CD4-positive, alpha-beta T cell treated with Interleukin-4 for 4 hours (primary cell): Measurements from ENCODE around the gene KANSL1.
"Not testable (repeated sequence)": the region's sequence is repeated elsewhere in the genome, so short reads cannot be mapped to it uniquely, and the experiment has no call there.

Source experiments
- DNase-seq: peaks from one replicate; pipeline ENCODE4 v3.0.0-alpha.2; 2020

The KANSL1 gene

GRCh38 chr17:46193151-46193625, at the start of gene KANSL1:
KANSL1 (minus strand) TSS chr17:46193429; CDS start chr17:46172143, 21,286 bp downstream.
- peak; percentile 93 for DNase-seq

GRCh38 chr17:46231359-46231758, 38.1 kb upstream of the KANSL1 start:
- DNase-seq: not testable (repeated sequence)

- DNase-seq: peak; percentile 97
Observed at GRCh38 chr17:46225274-46225794, 32.1 kb upstream of the KANSL1 start.

GRCh38 chr17:46224864-46225263, 31.6 kb upstream of the KANSL1 start:
- DNase-seq: not testable (repeated sequence)

DNA sequence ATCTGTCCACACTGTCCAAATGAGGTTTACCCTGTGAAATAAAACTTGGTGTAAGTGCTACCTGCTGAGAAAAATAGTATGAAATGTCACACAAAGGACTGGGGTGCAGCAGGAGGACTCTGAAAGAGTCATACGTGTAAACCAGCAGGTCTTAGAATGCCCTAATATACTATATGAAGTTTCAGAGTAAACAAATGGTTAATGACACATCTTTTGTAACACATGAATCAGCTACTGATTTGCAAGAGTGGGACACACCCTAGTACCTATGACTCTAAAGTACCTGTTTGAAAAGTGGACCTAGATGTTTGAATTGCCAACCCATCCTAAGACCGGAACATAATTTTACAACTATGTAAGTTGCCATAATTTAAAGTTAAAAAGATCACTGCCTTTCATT, 29.8 kb upstream of the KANSL1 start:
- not testable (repeated sequence) for DNase-seq

- DNase-seq: no peak
Observed at GRCh38 chr17:46216682-46217081, 23.5 kb upstream of the KANSL1 start.

GRCh38 chr17:46212634-46213435, 19.6 kb upstream of the KANSL1 start:
- peak; percentile 83 for DNase-seq

DNA sequence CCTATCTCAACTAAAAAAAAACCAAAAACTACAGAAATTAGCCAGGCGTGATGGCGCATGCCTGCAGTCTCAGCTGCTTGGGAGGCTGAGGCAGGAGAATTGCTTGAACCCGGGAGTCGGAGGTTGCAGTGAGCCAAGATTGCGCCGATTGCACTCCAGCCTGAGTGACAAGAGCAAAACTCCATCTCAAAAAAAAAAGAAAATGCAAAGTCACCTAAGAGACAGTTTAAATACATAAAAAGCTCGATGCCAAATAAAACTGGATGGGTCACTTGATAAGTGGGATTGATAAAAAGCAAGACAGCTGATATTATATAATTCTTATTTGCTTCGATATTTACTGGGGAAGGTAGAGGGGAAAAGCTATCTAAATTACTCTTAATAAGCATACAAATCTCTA, 15.8 kb upstream of the KANSL1 start:
- no peak for DNase-seq

DNA sequence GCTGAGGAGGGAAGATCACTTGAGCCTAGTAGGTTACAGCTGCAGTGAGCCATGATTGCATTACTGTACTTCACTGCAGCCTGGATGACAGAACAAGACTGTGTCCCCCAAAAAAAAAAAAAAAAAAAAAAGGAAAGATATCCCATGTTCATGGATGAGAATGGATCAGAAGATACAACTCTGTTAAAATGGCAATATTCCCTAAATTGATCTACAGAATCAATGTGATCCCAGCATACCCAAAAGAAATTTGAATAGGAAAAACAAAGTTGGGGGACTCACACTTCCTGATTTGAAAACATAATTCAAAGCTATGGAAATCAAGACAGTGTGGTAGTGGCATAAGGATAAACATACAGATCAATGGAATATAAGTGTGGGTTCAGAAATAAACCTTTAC, 12.7 kb upstream of the KANSL1 start:
- no peak for DNase-seq

DNA sequence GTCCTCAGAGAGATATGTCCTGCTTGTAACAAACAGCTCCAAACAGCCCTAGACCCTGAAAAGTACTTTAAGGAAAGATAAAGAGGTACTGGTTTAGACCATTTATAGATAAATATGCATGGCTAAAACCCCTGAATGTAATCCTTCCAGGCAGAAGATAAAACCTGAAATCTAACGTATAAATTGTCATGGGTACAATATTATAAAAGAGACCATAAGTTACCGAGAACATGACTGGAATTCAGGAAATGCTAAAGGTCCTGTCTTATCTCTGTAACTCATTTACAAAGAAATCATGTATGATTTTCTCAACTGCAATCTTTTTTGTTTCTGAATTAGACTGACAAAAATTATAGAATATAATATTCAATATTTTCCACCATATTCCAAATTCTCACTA, 9.2 kb upstream of the KANSL1 start:
- DNase-seq: no peak

DNA sequence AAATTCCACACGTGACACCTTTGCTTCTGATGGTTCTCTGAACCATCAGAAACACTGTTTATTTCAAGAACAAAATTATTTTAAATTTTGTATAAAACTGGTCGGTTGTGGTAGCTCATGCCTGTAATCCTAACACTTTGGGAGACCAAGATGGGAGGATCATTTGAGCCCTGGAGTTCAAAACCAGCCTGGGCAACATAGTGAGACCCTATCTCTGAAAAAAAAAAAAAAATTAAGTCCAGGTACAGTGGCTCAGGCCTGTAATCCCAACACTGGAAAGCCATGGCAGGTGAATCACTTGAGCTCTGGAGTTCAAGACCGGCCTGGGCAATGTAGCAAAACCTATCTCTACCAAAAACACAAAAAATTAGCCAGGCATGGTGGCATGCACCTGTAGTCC, 8.3 kb upstream of the KANSL1 start:
- DNase-seq: no peak

DNA sequence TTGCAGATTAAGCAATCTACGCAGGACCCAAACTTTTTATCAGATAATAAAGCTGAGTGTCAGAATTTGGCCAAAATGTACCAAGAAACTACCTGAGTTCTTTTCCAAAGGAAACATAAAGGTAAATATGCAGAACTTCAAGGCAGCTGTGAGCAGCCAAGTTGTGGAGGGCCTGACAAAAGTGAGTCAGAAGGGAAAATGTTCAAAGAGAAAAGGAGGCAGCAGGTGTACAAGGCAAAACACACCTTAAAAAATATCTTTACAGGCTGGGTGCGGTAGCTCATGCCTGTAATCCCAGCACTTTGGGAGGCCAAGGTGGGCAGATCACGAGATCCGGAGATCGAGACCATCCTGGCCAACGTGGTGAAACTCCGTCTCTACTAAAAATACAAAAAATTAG, 7.0 kb upstream of the KANSL1 start:
- DNase-seq: no peak

DNA sequence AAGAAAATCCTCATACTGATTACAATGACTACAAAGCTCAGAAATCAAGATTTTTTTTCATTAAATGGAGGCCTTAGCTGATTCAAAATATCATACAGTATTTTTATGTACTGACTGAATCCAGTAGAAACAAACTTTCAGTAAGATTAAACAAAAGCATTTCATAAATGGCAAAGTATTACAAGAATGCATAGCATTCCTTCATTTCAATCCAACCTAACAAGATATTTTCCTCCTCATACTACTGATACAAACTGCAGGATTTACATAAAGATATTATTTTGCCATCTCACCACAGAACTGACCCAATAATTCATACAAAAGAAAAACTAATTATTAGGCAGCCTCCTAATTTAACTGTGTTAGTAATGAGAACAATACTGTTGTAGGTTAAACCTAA, 6.2 kb upstream of the KANSL1 start:
- no peak for DNase-seq

GRCh38 chr17:46198233-46198632, 5.0 kb upstream of the KANSL1 start:
- no peak for DNase-seq

GRCh38 chr17:46197530-46197929, 4.3 kb upstream of the KANSL1 start:
- no peak for DNase-seq

DNA sequence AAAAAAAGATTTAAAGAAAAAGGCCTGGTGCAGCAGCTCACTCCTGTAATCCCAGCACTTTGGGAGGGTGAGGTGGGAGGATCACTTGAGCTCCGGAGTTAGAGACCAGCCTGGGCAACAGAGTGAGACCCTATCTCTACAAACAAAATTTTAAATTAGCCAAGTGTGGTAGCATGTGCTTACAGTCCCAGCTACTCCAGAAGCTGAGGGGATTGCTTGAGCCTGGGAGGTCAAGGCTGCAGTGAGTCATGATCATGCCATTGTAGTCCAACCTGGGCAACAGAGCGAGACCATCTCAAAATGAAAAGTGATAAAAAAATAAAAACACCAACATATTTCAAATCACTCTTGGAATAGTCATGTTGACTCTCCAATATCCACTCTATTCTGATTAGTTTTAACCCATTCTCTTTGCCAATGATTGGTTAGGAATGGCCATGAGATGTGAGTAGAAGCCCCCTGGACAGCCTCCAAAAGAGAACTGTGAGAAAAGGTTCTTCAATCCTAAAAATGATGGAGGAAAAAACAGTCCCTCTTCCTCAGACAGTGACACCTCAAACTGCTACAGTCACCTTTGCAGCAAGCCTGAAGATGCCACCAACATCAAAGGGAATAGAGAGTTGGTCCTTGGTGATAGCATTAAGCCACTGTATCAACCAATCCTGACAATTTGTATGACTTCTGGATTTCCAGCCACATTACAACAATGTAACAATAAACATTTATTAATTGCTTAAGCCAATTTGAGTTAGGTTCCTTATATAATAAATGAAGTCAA, 2.9 kb upstream of the KANSL1 start:
- DNase-seq: no peak

DNA sequence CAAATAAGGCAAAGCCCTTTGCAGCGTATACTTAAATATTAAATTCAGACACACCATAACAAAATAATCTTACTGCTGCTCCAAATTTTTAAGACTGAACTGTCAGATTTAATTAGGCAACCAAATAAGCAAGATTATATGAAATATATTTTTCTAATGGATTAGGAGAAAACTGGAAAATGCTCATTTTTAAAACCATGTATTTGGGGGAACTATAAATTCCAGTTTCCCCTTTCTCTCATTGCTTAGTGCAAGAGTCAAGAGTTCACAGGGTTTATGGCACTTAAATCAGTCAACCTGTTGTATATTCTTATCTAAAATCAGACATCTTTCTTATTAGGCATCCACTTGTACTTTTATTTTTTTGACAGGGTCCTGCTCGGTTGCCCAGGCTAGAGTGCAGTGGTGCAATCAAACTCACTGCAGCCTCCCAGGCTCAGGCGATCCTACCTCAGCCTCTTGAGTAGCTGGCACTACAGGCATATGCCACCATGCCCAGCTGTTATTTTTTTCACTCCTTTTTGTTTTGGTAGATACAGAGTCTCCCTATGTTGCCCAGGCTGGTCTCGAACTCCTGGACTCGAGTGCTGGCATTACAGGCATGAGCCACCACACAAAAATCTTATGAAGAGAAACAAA, 2.1 kb upstream of the KANSL1 start:
- no peak for DNase-seq

DNA sequence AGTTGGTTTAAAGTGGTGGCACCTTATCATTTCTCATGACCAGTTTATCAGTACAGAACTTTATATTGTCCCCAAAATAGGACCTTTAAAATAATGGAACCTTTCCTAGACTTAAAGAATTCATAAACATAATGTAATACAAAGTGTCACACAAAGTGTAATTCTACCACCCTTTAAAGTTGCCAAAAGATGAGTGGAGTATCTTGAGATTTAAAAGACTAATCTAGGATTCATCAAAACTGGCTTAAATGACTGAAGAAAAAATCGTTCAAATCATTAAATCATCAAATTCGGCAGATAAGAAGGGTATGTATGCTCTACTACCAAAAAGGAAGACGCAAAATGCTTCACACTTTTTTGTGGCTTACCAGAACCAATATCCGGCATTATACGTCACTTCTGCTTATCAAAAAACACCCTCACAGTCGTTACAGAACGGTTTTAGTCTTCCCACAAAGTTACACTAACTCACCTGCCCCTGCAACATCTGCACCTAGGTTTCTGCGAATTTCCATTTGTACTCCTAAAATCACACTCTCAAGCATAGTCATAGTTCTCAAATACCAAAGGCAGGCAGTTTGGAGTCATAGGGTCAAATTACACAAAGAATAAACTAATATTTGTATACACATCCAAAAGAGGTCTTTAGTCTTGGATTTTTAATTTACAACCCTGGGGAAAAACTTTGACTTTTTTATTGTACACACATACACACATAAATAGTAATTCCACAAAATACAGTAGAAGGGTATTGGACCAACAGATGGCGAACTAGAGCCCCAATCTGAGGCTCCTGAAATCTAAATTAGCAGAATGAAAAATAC, 1.4 kb upstream of the KANSL1 start:
- peak; percentile 93 for DNase-seq

DNA sequence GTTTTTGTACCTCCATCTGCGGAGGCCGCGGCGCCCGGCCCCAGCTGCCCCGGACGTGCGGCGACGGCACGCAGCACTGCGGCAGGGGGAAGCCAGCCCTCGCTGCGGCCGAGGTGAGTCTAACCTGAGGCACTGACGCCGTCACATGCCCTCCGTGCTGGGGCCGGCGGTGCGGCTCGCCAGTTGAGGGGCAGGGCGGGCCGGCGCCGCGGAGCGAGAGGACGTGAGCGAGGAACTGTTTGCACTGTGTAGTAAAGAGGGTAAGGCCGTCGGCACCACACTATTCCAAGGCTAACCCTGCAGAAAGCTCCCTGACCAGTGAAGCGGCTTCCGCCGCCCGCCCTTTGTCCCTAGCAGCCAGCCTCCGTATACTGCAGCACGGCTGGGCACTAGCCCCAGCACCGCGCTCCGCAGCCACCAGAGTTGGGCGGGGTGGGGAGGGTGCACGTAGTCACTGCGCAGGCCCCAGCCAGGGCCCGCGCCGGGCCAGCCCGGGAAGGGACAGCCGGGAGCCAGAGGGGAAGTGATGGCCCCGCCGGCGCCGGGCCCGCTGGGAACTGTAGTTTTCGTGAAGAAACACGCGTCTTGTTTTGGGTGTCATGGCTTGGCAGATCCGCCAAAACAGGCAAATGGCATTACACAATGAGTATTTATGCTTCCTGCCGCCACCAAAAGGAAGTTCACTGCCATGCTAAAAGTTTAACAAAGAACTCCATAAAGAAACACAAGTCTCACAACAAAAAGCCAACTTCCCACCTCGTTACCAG, 580 bp upstream of the KANSL1 start:
- DNase-seq: peak; percentile 94

- peak; percentile 56 for DNase-seq
Observed at GRCh38 chr17:46192439-46193150, 634 bp downstream of the KANSL1 start.

DNA sequence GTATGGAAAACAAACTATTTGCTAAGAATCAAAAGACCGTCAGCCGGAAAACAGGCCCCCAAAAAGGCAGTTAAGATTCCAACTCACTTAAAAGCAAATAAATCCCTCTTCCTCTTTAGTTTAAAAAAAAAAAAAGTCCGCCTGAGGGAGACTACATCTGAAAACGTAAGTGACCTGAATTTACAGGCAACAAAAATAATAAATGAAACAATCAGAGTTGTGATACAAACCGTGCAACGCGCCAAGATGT, 1.1 kb downstream of the KANSL1 start:
- DNase-seq: no peak
